Measurements from ENCODE around the gene ZNF362.

ZNF362 gene

DNA sequence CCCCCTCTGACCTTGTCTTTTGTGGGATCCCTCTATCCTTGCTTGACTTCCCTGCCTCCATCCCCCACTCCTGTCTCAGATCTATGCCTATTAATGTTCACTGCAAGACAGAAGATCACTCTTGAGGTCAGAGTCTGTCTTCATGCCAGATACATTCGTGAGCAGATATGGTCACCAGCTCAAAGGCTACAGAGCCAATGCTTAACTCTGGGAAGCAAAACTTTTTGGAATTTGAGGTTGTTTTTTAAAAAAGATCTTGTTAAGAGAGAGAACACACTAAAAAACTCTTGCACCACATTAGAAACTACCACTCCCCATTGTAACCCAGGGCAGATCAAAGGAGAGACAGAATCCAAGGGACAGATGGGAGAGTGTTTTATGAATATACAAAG, 81.8 kb downstream of the ZNF362 start:
- DNase-seq (ENCODE audit: insufficient read length, low spot score) (no peak), FAIRE-seq (no peak)
- TF ChIP-seq, protein P1, sequence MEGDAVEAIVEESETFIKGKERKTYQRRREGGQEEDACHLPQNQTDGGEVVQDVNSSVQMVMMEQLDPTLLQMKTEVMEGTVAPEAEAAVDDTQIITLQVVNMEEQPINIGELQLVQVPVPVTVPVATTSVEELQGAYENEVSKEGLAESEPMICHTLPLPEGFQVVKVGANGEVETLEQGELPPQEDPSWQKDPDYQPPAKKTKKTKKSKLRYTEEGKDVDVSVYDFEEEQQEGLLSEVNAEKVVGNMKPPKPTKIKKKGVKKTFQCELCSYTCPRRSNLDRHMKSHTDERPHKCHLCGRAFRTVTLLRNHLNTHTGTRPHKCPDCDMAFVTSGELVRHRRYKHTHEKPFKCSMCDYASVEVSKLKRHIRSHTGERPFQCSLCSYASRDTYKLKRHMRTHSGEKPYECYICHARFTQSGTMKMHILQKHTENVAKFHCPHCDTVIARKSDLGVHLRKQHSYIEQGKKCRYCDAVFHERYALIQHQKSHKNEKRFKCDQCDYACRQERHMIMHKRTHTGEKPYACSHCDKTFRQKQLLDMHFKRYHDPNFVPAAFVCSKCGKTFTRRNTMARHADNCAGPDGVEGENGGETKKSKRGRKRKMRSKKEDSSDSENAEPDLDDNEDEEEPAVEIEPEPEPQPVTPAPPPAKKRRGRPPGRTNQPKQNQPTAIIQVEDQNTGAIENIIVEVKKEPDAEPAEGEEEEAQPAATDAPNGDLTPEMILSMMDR (IDR thresholded peaks at IDR 0.05; ENCODE audit: insufficient read depth, missing control alignments): no peak

DNA sequence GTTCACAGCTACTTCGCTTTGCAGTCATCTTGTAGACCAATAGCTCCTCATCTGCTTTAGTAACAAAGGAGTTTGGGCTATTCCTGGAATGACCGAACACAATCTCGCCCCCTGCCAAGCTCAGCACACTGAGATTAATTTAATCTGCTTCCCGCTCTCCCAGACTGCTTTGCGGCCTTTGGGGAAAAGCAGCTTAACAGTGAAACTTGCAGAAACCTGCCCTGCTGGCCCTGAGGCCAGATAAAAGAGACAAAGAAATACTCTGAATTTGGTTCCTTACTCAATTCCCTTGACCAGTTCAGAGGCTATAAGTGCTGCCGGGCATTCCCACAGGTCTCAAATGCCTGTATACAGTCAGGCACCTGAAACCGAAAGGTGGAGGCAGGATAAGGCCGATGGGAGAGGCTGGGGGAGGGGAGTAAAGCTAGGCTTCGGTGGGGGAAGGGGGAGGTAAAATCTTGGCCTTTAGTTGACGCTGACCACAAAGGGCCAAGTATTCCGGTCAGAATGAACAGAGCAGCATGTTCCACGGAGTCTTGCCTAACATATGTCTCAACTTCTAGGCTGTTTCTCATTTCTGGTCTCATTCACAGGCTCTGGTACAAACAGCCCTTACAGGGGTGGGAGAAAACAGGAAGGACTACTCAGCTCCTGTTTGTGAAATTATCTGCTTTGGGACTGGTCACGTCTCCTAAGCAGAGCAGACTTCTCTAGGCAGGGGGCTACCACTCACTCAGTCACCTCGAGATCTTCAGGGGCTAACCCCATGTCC, 82.3 kb downstream of the ZNF362 start:
- TF ChIP-seq, protein P1 (IDR thresholded peaks at IDR 0.05; ENCODE audit: insufficient read depth, missing control alignments): peak; percentile 11
- peak; percentile 41 for FAIRE-seq
- DNase-seq (ENCODE audit: insufficient read length, low spot score): no peak

DNA sequence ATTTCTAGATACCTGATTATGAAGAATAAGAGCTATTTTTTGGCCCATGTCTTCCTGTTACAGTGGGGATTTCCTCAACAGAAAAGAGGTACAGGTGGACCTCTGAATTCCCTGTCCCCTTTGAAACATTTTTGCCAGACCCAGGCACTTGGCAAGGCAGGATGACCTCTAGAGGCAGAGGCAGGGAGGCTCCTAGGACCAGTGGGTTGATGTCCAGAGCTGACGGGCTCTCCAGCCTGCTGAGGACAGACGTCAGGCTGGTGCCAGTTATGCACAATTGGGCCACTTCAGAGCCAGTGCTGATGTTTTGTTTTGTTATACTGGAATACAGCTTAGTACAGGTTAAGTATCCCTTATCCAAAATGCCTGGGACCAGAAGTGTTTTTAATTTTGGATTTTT, 83.1 kb downstream of the ZNF362 start:
- DNase-seq (ENCODE audit: insufficient read length, low spot score): no peak
- FAIRE-seq: no peak
- TF ChIP-seq, protein P1 (IDR thresholded peaks at IDR 0.05; ENCODE audit: insufficient read depth, missing control alignments): no peak

DNA sequence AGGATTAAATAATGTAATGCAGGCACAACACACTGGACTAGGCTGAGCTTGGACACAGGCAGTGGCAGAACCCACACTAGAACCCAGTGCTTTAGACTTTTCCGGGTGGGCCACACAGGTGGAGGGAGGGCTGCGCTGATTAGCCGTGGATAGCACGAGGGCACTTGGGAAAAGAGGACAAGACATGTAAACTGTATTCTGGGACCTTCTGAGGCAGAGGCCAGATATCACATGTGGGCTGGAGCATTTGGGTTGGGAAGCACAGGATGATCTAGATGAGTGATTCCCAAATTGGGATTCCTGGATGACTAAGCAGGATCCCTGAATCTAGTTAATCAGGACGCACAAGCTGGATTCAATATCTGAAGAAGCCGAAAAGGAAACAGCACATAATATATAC, 84.9 kb downstream of the ZNF362 start:
- DNase-seq (ENCODE audit: insufficient read length, low spot score) (no peak), FAIRE-seq (no peak)
- TF ChIP-seq, protein P1 (IDR thresholded peaks at IDR 0.05; ENCODE audit: insufficient read depth, missing control alignments): no peak

DNA sequence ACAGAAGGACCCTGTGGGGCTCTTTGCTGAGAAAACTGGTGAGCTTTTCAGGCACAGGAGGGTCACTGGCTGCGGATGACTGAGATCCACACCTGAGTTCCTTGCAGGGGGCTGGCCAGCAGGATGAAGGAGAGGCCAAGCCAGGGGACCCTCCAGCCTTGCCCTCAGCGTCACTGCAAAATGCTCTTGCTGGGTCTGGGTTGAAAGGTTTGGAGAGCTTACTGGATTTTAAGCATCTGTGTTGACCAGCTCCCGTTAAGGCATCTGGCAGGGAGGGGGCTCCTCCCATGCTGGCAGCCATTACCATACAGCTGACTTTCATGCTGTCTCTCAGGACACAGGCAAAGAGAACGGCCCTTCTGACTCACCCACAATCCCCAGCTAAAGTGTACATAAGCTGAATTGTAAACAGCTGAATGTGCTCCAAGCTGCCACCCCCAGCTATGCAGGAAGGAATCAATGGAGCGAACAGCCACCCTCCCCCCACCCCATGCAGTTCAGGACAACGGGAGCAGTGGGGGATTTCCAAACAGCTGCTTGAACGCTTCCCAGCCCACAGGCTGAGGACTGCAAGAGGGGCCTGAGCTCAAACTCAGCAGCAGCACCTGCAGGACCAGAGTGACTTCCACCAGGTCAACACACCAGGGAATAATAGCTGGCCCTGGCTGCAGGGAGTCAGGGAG, 85.9 kb downstream of the ZNF362 start:
- no peak for DNase-seq (ENCODE audit: insufficient read length, low spot score)
- no peak for FAIRE-seq
- TF ChIP-seq, protein P1 (IDR thresholded peaks at IDR 0.05; ENCODE audit: insufficient read depth, missing control alignments): no peak

DNA sequence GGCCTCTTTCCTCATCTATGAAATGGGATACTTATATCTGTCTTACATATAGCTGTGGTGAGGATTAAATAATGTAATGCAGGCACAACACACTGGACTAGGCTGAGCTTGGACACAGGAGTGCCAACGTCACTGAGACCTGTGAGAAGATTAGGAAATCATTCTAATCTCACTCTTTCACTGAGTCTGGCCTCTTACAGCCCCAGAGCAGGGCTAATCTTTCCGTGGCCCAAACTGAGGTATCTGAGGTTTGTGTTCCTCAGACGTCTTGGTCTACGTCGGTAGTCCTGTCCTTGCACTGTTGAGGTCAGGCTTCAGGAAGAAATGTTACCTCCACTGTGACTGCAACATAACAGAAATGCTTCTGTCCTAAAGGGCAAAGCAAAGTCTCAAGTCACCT, 87.2 kb downstream of the ZNF362 start:
- FAIRE-seq: peak; percentile 16
- no peak for DNase-seq (ENCODE audit: insufficient read length, low spot score)
- TF ChIP-seq, protein P1 (IDR thresholded peaks at IDR 0.05; ENCODE audit: insufficient read depth, missing control alignments): no peak
